HCT116 (cell line): ENCODE data around the gene DNAJC18. TPM values are rescaled to one million over a fixed set of nuclear protein-coding genes. Genes with fewer than 3 reads are reported as not detected.
A peak's percentile ranks its signal among the peaks of the same experiment; 100 is the strongest.

Experiments used
- ATAC-seq: fragments of 200-7000 bp; cut with Tn5 transposase; 2 replicates; pipeline ENCODE4 v1.9.1; 2020; ENCODE audit warnings: mild to moderate bottlenecking, moderate library complexity
- BruUV-seq: library from RNA; stranded (reverse); fragments of 400-500 nt; replicated peaks from 2 replicates; lab custom pipeline; 2021; lab: Mats Ljungman, UMichigan
- CTCF ChIA-PET: fragments of 300-600 bp; sonication (Branson Sonifier 250); formaldehyde crosslinking; loops from one replicate; lab custom pipeline; 2021; ENCODE audit warnings: antibody characterized with exemption; lab: Charles Lee
- POLR2A ChIA-PET: fragments of 300-600, 350-600 bp; sonication (Branson Sonifier 250); formaldehyde crosslinking; loops from one replicate; lab custom pipeline; 2021; ENCODE audit warnings: antibody characterized with exemption; lab: Charles Lee
- RAD21 ChIA-PET, 2 experiments: fragments of 300-600 bp; sonication (Branson Sonifier 250); formaldehyde crosslinking; loops; one replicate each; lab custom pipeline; 2023; ENCODE audit warnings: low total read pairs in 2 of 2; ENCODE audit not compliant: uncharacterized antibody in 2 of 2, unreplicated experiment in 2 of 2, low non-redundant PET in 1 of 2; lab: Charles Lee
- DNase-seq: peaks from one replicate; pipeline ENCODE4 v3.0.0-alpha.2; 2010; ENCODE audit warnings: low read depth, low spot score
- H2AFZ ChIP-seq: fragments of 200-600 bp; shearing (Covaris generic), sonication (generic); 2 replicates; pipeline ENCODE4 v1.6.1; 2017; ENCODE audit warnings: low read depth, mixed run types, mixed read lengths, antibody characterized with exemption, low read length; ENCODE audit not compliant: poor library complexity, severe bottlenecking
- H3K27ac ChIP-seq: 2 replicates; pipeline ENCODE4 v1.5.1; 2012; ENCODE audit warnings: low read depth, low read length
- H3K27me3 ChIP-seq: fragments of 200-600 bp; sonication (generic); 2 replicates; pipeline ENCODE4 v1.6.1; 2016; ENCODE audit warnings: mixed run types, low read length, mixed read lengths; ENCODE audit not compliant: insufficient read depth
- H3K36me3 ChIP-seq, 2 experiments: fragments of 200-500 bp in 1 of 2; fragments of 200-600 bp in 1 of 2; sonication (Bioruptor generic) in 1 of 2; sonication (generic) in 1 of 2; 2 replicates each; pipeline versions ENCODE4 v1.5.1 to v1.6.1; 2014 to 2016; ENCODE audit warnings: low read length in 2 of 2, inconsistent platforms in 1 of 2, mixed read lengths in 1 of 2, mixed run types in 1 of 2; ENCODE audit not compliant: insufficient read depth in 2 of 2, control insufficient read depth in 1 of 2
- H3K4me1 ChIP-seq, 2 experiments: fragments of 200-600 bp in 1 of 2; sonication (generic) in 1 of 2; 2 replicates each; pipeline versions ENCODE4 v1.5.1 to v1.6.1; 2012 to 2017; ENCODE audit warnings: low read length in 2 of 2, inconsistent platforms in 1 of 2, mild to moderate bottlenecking in 1 of 2, mixed read lengths in 1 of 2, mixed run types in 1 of 2, moderate library complexity in 1 of 2; ENCODE audit not compliant: insufficient read depth in 2 of 2, control insufficient read depth in 1 of 2
- H3K4me2 ChIP-seq: fragments of 200-600 bp; sonication (generic); 2 replicates; pipeline ENCODE4 v1.6.1; 2017; ENCODE audit warnings: mixed run types, low read length, mixed read lengths
- H3K4me3 ChIP-seq, 2 experiments: fragments of 200-600 bp in 1 of 2; sonication (generic) in 1 of 2; replicated peaks in 1 of 2; 2 replicates each; pipeline ENCODE4 v1.5.1; 2011 to 2016; ENCODE audit warnings: low read length in 2 of 2, control low read depth in 1 of 2, low read depth in 1 of 2, mild to moderate bottlenecking in 1 of 2, mixed read lengths in 1 of 2, mixed run types in 1 of 2
- H3K79me2 ChIP-seq: fragments of 200-600 bp; sonication (generic); 2 replicates; pipeline ENCODE4 v1.6.1; 2017; ENCODE audit warnings: mild to moderate bottlenecking, mixed run types, low read length, moderate library complexity, mixed read lengths; ENCODE audit not compliant: insufficient read depth
- H3K9ac ChIP-seq: fragments of 200-600 bp; sonication (generic); 2 replicates; pipeline ENCODE4 v1.6.1; 2016; ENCODE audit warnings: low read length, mixed read lengths
- H3K9me2 ChIP-seq: fragments of 200-600 bp; sonication (generic), shearing (Covaris generic); 2 replicates; pipeline ENCODE4 v1.6.1; 2017; ENCODE audit warnings: mixed run types, mild to moderate bottlenecking, moderate library complexity; ENCODE audit not compliant: insufficient read depth
- H3K9me3 ChIP-seq, 2 experiments: fragments of 200-500 bp in 1 of 2; fragments of 200-600 bp in 1 of 2; sonication (Bioruptor generic) in 1 of 2; sonication (generic) in 1 of 2; 2 replicates each; pipeline ENCODE4 v1.6.1; 2014 to 2017; ENCODE audit warnings: low read length in 2 of 2, mixed read lengths in 2 of 2, inconsistent platforms in 1 of 2, low read depth in 1 of 2, mild to moderate bottlenecking in 1 of 2, mixed run types in 1 of 2, moderate library complexity in 1 of 2; ENCODE audit not compliant: control insufficient read depth in 1 of 2, insufficient read depth in 1 of 2
- H4K20me1 ChIP-seq: fragments of 200-600 bp; sonication (generic), shearing (Covaris generic); 2 replicates; pipeline ENCODE4 v1.6.1; 2017; ENCODE audit warnings: mixed run types, mild to moderate bottlenecking, moderate library complexity; ENCODE audit not compliant: insufficient read depth
- CTCF ChIP-seq, 3 experiments: fragments of 200-600 bp in 1 of 3; sonication (generic) in 1 of 3; IDR thresholded peaks in 2 of 3; conservative IDR thresholded peaks in 1 of 3; 2 replicates each; pipeline ENCODE4 v1.5.1; 2012 to 2017; ENCODE audit warnings: low read depth in 2 of 3, low read length in 2 of 3, antibody characterized with exemption in 1 of 3, borderline replicate concordance in 1 of 3, control low read depth in 1 of 3, mild to moderate bottlenecking in 1 of 3, mixed read lengths in 1 of 3, mixed run types in 1 of 3, moderate library complexity in 1 of 3; ENCODE audit not compliant: insufficient read depth in 1 of 3
- TCF7L2 ChIP-seq: IDR thresholded peaks from 2 replicates; pipeline ENCODE4 v1.7.0; 2011; ENCODE audit warnings: borderline replicate concordance, inconsistent platforms; ENCODE audit not compliant: insufficient read depth, insufficient read length; ENCODE audit errors: extremely low read depth
- YY1 ChIP-seq: IDR thresholded peaks from 2 replicates; pipeline ENCODE4 v1.6.1; 2011; ENCODE audit warnings: low read length, low read depth, moderate library complexity, mild to moderate bottlenecking; ENCODE audit not compliant: insufficient replicate concordance; ENCODE audit errors: extremely low read depth
- ZFX ChIP-seq: fragments of 450-650 bp; IDR thresholded peaks from 2 replicates; pipeline ENCODE4 v1.6.1; 2017
- intact Hi-C: fragments of 100-400 bp; cut with micrococcal nuclease; formaldehyde crosslinking; loops from 2 replicates; pipeline ENCODE4 v1.10.0; 2022
- total RNA-seq: library from RNA; stranded (reverse); gene quantifications from one replicate; pipeline ENCODE4 v1.2.1, GENCODE V29; 2021; ENCODE audit not compliant: unreplicated experiment

Gene DNAJC18
- total RNA-seq, 1 experiment from 2014 or later: 5.7 TPM

GRCh38 chr5:139391570-139392323, 47.6 kb downstream of the DNAJC18 start:
- Histone ChIP-seq H3K36me3 (no peaks in the 10 kb centered on the region), H3K9me2 (no peaks in the 10 kb centered on the region), H3K9ac (peak overlapping the region; percentile 89), H2AFZ (no peak overlapping the region), H3K79me2 (peaks cover 8% of the 10 kb centered on the region; the same call in 1 of the 2 replicates), H3K27ac (peak overlapping the region; percentile 82), H3K4me2 (peak overlapping the region; percentile 87), H3K27me3 (no peaks in the 10 kb centered on the region), H3K4me1 (peaks cover 15 to 52% of the 10 kb centered on the region in 2 experiments), H4K20me1 (no peaks in the 10 kb centered on the region), H3K4me3 (peak overlapping the region; percentile 65 to 79), H3K9me3 (no peaks in the 10 kb centered on the region)
- POLR2A ChIA-PET: interaction anchor here (0.6 to 1.2 kb wide), 8 partner anchors 9 to 845 kb away, joined by 3 to 5 read pairs (median 4); partner anchors contain the start of genes PAIP2 and SPATA24
- RAD21 ChIA-PET: interaction anchor here (0.6 to 0.9 kb wide), 2 partner anchors 18 to 59 kb away, joined by 3 read pairs; no protein-coding TSS in a partner anchor
- BruUV-seq: TSS peak; percentile 43
- DNase-seq (no peak), ATAC-seq (peak; percentile 48)
- TF ChIP-seq ZFX: no peak
- TF ChIP-seq CTCF (IDR thresholded peaks at IDR 0.05 in 2 of 3, conservative IDR thresholded peaks at IDR 0.05 in 1 of 3; ENCODE audit: borderline replicate concordance in 1 of 3, insufficient read depth in 1 of 3, low read depth in 2 of 3, low read length in 2 of 3): no peak
- TF ChIP-seq YY1: no peak
- TF ChIP-seq TCF7L2: no peak
- intact Hi-C loops: loop anchor here (1.0 to 5.0 kb wide), 4 partner anchors 49 to 814 kb away; partner anchors contain the start of genes HSPA9 and MATR3
- CTCF ChIA-PET: interaction anchor here (0.6 to 3.2 kb wide), 8 partner anchors 10 to 141 kb away, joined by 3 to 10 read pairs (median 4); partner anchors contain the start of genes PAIP2 and SPATA24
